Measurements from ENCODE around the gene CD300A. TPM values are rescaled to one million over a fixed set of nuclear protein-coding genes. Genes with fewer than 3 reads are reported as not detected.

The CD300A gene
- total and polyA plus RNA-seq, 2 of the 4 experiments (the other 2 are of a cell fraction), result not detected

- H4K5ac ChIP-seq (ENCODE audit: low read depth, low read length), result no peak overlapping the region
- WGBS, 2 experiments (ENCODE audit: extremely low coverage in 2 of 2, insufficient read length in 1 of 2), result 67% methylated on average over 2 of the region's 5 CpGs; no CpG with 5 or more reads in 1 of the 2 experiments
- no peaks in the 10 kb centered on the region for H3K4me1 ChIP-seq (ENCODE audit: control insufficient read depth, insufficient read depth, low read length)
- peak overlapping the region; percentile 14 for H2AFZ ChIP-seq (replicated peaks; ENCODE audit: low read length, poor library complexity)
- H2AK9ac ChIP-seq (replicated peaks; ENCODE audit: low read depth, low read length, poor library complexity), result no peak overlapping the region
- no peak overlapping the region for H3K4me3 ChIP-seq (ENCODE audit: insufficient read depth, low read depth, low read length)
- no peak overlapping the region for H2BK15ac ChIP-seq (ENCODE audit: low read depth, low read length)
- H3K9me1 ChIP-seq (ENCODE audit: insufficient read depth, low read length), result no peaks in the 10 kb centered on the region
- no peaks in the 10 kb centered on the region for H3K79me1 ChIP-seq (ENCODE audit: low read depth in 1 of 2, low read length in 2 of 2)
- no peaks in the 10 kb centered on the region for H3K9me3 ChIP-seq (ENCODE audit: control insufficient read depth, insufficient read depth, low read length)
- no peak overlapping the region for H3K56ac ChIP-seq (ENCODE audit: extremely low read depth, insufficient read depth, low read length)
- TF ChIP-seq RCOR1 (IDR thresholded peaks at IDR 0.05; ENCODE audit: insufficient replicate concordance, low read length) (no peak), MXI1 (IDR thresholded peaks at IDR 0.05; ENCODE audit: borderline replicate concordance, low read depth, low read length) (no peak), MAZ (IDR thresholded peaks at IDR 0.05; ENCODE audit: borderline replicate concordance, low read depth, low read length) (no peak), CHD1 (IDR thresholded peaks at IDR 0.05; ENCODE audit: low read depth, low read length) (no peak), MAFK (IDR thresholded peaks at IDR 0.05; ENCODE audit: low read depth, low read length) (no peak), NFE2L2 (IDR thresholded peaks at IDR 0.05; ENCODE audit: low read depth, low read length) (no peak), FOS (IDR thresholded peaks at IDR 0.05; ENCODE audit: low read depth, low read length) (no peak), ELK1 (IDR thresholded peaks at IDR 0.05; ENCODE audit: borderline replicate concordance, low read depth, low read length) (no peak), USF2 (IDR thresholded peaks at IDR 0.05; ENCODE audit: low read depth, low read length) (no peak), POLR2A (IDR thresholded peaks at IDR 0.05; ENCODE audit: low read depth, low read length) (no peak), SMC3 (IDR thresholded peaks at IDR 0.05; ENCODE audit: low read depth, low read length) (no peak), CEBPB (IDR thresholded peaks at IDR 0.05; ENCODE audit: low read depth, low read length) (no peak), RFX5 (IDR thresholded peaks at IDR 0.05; ENCODE audit: low read depth, low read length) (no peak), RAD21 (IDR thresholded peaks at IDR 0.05; ENCODE audit: low read length) (no peak), BHLHE40 (IDR thresholded peaks at IDR 0.05; ENCODE audit: low read depth, low read length) (no peak), CTCF (conservative IDR thresholded peaks at IDR 0.05; ENCODE audit: low read depth, low read length) (no peak)
- no peaks in the 10 kb centered on the region; the same call in 1 of the 2 replicates for H3K27me3 ChIP-seq (ENCODE audit: control insufficient read depth, insufficient read depth, low read length)
- ATAC-seq (ENCODE audit: low read depth), result no peak
- DNase-seq, result no peak
- H3K4me2 ChIP-seq (ENCODE audit: low read depth, low read length), result no peak overlapping the region
- no peak overlapping the region for H3K14ac ChIP-seq (replicated peaks; ENCODE audit: low read depth, low read length)
- no peak overlapping the region for H4K91ac ChIP-seq (ENCODE audit: insufficient read depth, low read depth, low read length)
- H2BK120ac ChIP-seq (ENCODE audit: low read depth, low read length), result no peak overlapping the region
- no peak overlapping the region for H2BK5ac ChIP-seq (ENCODE audit: low read depth, low read length, poor library complexity, severe bottlenecking)
- dilution Hi-C loops (cut with HindIII; ENCODE audit: low sequenced_read_pairs, unreplicated experiment), result no loop called here
- H3K4ac ChIP-seq (ENCODE audit: low read depth, low read length), result no peak overlapping the region
- no peaks in the 10 kb centered on the region for H4K20me1 ChIP-seq (ENCODE audit: insufficient read depth, low read length)
- no peak overlapping the region for H3K18ac ChIP-seq (ENCODE audit: low read depth, low read length)
- CTCF ChIA-PET, result no interaction called here
- no peak overlapping the region for H3K9ac ChIP-seq (ENCODE audit: low read depth, low read length)
- POLR2A ChIA-PET (ENCODE audit: unreplicated experiment), result no interaction called here
- H3K23ac ChIP-seq (ENCODE audit: low read depth, low read length), result no peak overlapping the region
- no peaks in the 10 kb centered on the region for H3K36me3 ChIP-seq (ENCODE audit: control insufficient read depth, insufficient read depth, low read length)
- in situ Hi-C loops (cut with MboI; ENCODE audit: low sequenced_read_pairs), result no loop called here
- no peak overlapping the region for H4K8ac ChIP-seq (ENCODE audit: low read depth in 2 of 2, low read length in 2 of 2)
- no peak overlapping the region for H2BK20ac ChIP-seq (ENCODE audit: low read depth, low read length)
- no peak overlapping the region for H2AK5ac ChIP-seq (ENCODE audit: low read depth, low read length)
- H3K27ac ChIP-seq (ENCODE audit: insufficient read depth, low read length), result no peak overlapping the region
- no TSS peak for BruUV-seq (replicated peaks)
- intact Hi-C loops (cut with micrococcal nuclease), result no loop called here
These were observed 16.7 kb upstream of the CD300A start for GRCh38 chr17:74449773-74450172.

Data from IMR-90 (cell line).